ENCODE data around the gene CCDC88C.
"Not testable (repeated sequence)": the region's sequence is repeated elsewhere in the genome, so short reads cannot be mapped to it uniquely, and the experiment has no call there.

Gene CCDC88C

GRCh38 chr14:91227183-91227628 lies 190.4 kb downstream of the CCDC88C start:
- H4K20me1 ChIP-seq (ENCODE audit: insufficient read depth, low read length) = no peaks in the 10 kb centered on the region
- H3K4me1 ChIP-seq (ENCODE audit: low read length) = peaks cover 32% of the 10 kb centered on the region
- H3K27ac ChIP-seq (ENCODE audit: low read length) = no peak overlapping the region
- TF ChIP-seq EZH2phosphoT487 (IDR thresholded peaks at IDR 0.05; ENCODE audit: low read depth) = no peak
- no peak for TF ChIP-seq CTCF (IDR thresholded peaks at IDR 0.05; ENCODE audit: low read depth, low read length)
- no peaks in the 10 kb centered on the region for H3K27me3 ChIP-seq (ENCODE audit: low read depth, low read length)
- H3K4me2 ChIP-seq (ENCODE audit: low read length) = no peak overlapping the region
- H3K9me3 ChIP-seq (ENCODE audit: insufficient read depth, low read length) = peaks cover 6% of the 10 kb centered on the region; the same call in 1 of the 2 replicates
- H3K36me3 ChIP-seq (replicated peaks; ENCODE audit: low read depth, low read length) = peaks cover 4% of the 10 kb centered on the region
- H2AFZ ChIP-seq (ENCODE audit: low read depth, low read length) = no peak overlapping the region
- no peaks in the 10 kb centered on the region for H3K79me2 ChIP-seq (ENCODE audit: low read length)
- H3K9ac ChIP-seq (ENCODE audit: low read length) = no peak overlapping the region
- no peak overlapping the region for H3K4me3 ChIP-seq (ENCODE audit: low read length)

DNA sequence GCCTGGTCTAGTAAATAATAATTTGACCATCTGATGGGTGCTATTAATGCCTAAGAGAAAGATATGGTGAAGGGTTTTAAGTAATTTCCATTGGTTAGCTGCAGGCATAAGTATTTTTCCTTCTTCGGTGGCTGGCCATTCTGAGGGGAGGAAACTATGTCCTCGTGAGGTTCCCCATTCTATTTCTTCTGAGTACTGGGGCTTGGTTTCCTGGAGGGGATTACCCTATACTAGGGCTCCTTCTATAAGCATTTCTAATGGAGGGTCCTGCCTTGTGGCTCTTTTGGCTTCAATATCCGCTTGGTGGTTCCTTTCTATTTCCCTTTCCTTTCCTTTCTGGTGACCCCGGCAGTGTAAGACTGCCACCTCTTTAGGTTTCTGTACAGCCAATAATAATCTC lies 191.3 kb downstream of the CCDC88C start:
- not testable (repeated sequence) for H3K9ac ChIP-seq (ENCODE audit: low read length); H3K4me2 ChIP-seq (ENCODE audit: low read length); H2AFZ ChIP-seq (ENCODE audit: low read depth, low read length); H4K20me1 ChIP-seq (ENCODE audit: insufficient read depth, low read length); H3K4me3 ChIP-seq (ENCODE audit: low read length); H3K79me2 ChIP-seq (ENCODE audit: low read length); H3K27ac ChIP-seq (ENCODE audit: low read length); H3K9me3 ChIP-seq (ENCODE audit: insufficient read depth, low read length); H3K27me3 ChIP-seq (ENCODE audit: low read depth, low read length); H3K36me3 ChIP-seq (replicated peaks; ENCODE audit: low read depth, low read length)
- peaks cover 32% of the 10 kb centered on the region for H3K4me1 ChIP-seq (ENCODE audit: low read length)

GRCh38 chr14:91225025-91225424 lies 192.6 kb downstream of the CCDC88C start:
- no peak for TF ChIP-seq CTCF (IDR thresholded peaks at IDR 0.05; ENCODE audit: low read depth, low read length)
- TF ChIP-seq EZH2phosphoT487 (IDR thresholded peaks at IDR 0.05; ENCODE audit: low read depth) = no peak
- H3K4me1 ChIP-seq (ENCODE audit: low read length) = peaks cover 29% of the 10 kb centered on the region
- H3K9ac ChIP-seq (ENCODE audit: low read length) = no peak overlapping the region
- H3K4me3 ChIP-seq (ENCODE audit: low read length) = no peak overlapping the region
- no peak overlapping the region for H3K4me2 ChIP-seq (ENCODE audit: low read length)
- no peaks in the 10 kb centered on the region for H3K27me3 ChIP-seq (ENCODE audit: low read depth, low read length)
- H3K27ac ChIP-seq (ENCODE audit: low read length) = no peak overlapping the region
- H2AFZ ChIP-seq (ENCODE audit: low read depth, low read length) = no peak overlapping the region
- H4K20me1 ChIP-seq (ENCODE audit: insufficient read depth, low read length) = no peaks in the 10 kb centered on the region
- peaks cover 9% of the 10 kb centered on the region for H3K36me3 ChIP-seq (replicated peaks; ENCODE audit: low read depth, low read length)
- no peaks in the 10 kb centered on the region for H3K79me2 ChIP-seq (ENCODE audit: low read length)
- no peaks in the 10 kb centered on the region for H3K9me3 ChIP-seq (ENCODE audit: insufficient read depth, low read length)

- no peak overlapping the region for H2AFZ ChIP-seq (ENCODE audit: low read depth, low read length)
- no peak overlapping the region for H3K4me2 ChIP-seq (ENCODE audit: low read length)
- no peak for TF ChIP-seq EZH2phosphoT487 (IDR thresholded peaks at IDR 0.05; ENCODE audit: low read depth)
- no peak for TF ChIP-seq CTCF (IDR thresholded peaks at IDR 0.05; ENCODE audit: low read depth, low read length)
- peaks cover 11% of the 10 kb centered on the region for H3K4me1 ChIP-seq (ENCODE audit: low read length)
- no peaks in the 10 kb centered on the region for H4K20me1 ChIP-seq (ENCODE audit: insufficient read depth, low read length)
- H3K9me3 ChIP-seq (ENCODE audit: insufficient read depth, low read length) = no peaks in the 10 kb centered on the region
- no peaks in the 10 kb centered on the region for H3K79me2 ChIP-seq (ENCODE audit: low read length)
- peaks cover 9% of the 10 kb centered on the region for H3K36me3 ChIP-seq (replicated peaks; ENCODE audit: low read depth, low read length)
- no peak overlapping the region for H3K27ac ChIP-seq (ENCODE audit: low read length)
- no peak overlapping the region for H3K4me3 ChIP-seq (ENCODE audit: low read length)
- H3K27me3 ChIP-seq (ENCODE audit: low read depth, low read length) = no peaks in the 10 kb centered on the region
- no peak overlapping the region for H3K9ac ChIP-seq (ENCODE audit: low read length)
Measured at GRCh38 chr14:91223028-91223783, 194.4 kb downstream of the CCDC88C start.

All from OCI-LY3 (cell line).